ENCODE data around the gene HSD11B2. TPM values are rescaled to one million over a fixed set of nuclear protein-coding genes. Genes with fewer than 3 reads are reported as not detected.

The HSD11B2 gene
- total RNA-seq, 1 experiment from 2014 or later = 5.3 TPM

- Histone ChIP-seq H3K27ac (no peak overlapping the region), H3K79me2 (ENCODE audit: low read depth) (no peaks in the 10 kb centered on the region), H2AFZ (no peak overlapping the region), H3K9me3 (ENCODE audit: insufficient read depth, low read depth) (no peaks in the 10 kb centered on the region), H3K4me3 (no peak overlapping the region), H3K4me1 (replicated peaks; ENCODE audit: insufficient read depth) (no peaks in the 10 kb centered on the region; the same call in 1 of the 2 replicates), H3F3A (ENCODE audit: insufficient read depth, low read depth) (peaks cover 10% of the 10 kb centered on the region; the same call in 1 of the 2 replicates), H4K20me1 (ENCODE audit: insufficient read depth) (no peaks in the 10 kb centered on the region), H3K4me2 (no peak overlapping the region), H3K9me2 (ENCODE audit: insufficient read depth) (no peaks in the 10 kb centered on the region), H3K27me3 (ENCODE audit: insufficient read depth, low read depth) (no peaks in the 10 kb centered on the region), H3K36me3 (ENCODE audit: low read depth) (no peaks in the 10 kb centered on the region)
- TF ChIP-seq CTCF (conservative IDR thresholded peaks at IDR 0.05) (no peak), EZH2 (IDR thresholded peaks at IDR 0.05; ENCODE audit: low read depth) (no peak)
- DNase-seq = no peak
- intact Hi-C loops (cut with micrococcal nuclease; ENCODE audit: unreplicated experiment) = no loop called here
- BruUV-seq (replicated peaks) = no TSS peak
- CTCF ChIA-PET = no interaction called here
- POLR2A ChIA-PET (ENCODE audit: unreplicated experiment) = no interaction called here
These were observed 6.7 kb upstream of the HSD11B2 start for GRCh38 chr16:67424261-67424615.

DNA sequence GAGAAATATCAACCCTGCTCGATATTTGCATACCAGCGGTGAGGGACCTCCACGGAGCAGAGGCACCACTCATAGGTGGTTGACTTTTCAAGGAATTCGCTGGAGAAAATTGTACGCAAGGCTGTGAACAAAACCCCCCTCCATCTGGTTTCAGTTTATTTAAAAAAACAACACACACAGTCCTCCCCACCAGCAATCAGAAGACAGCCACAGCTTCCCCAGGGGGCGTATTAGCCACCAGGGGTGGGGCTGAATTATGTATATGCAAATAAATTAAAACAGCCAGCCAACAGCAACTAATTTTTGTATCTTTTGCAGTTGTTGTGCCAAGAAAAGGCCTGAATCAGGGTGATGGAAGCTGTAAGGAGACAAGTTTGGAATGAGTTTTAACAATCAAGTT lies 5.9 kb upstream of the HSD11B2 start:
- ChIA-PET CTCF (no interaction called here), POLR2A (ENCODE audit: unreplicated experiment) (no interaction called here)
- Histone ChIP-seq H4K20me1 (ENCODE audit: insufficient read depth) (no peaks in the 10 kb centered on the region), H3K9me2 (ENCODE audit: insufficient read depth) (no peaks in the 10 kb centered on the region), H3K36me3 (ENCODE audit: low read depth) (no peaks in the 10 kb centered on the region), H2AFZ (no peak overlapping the region), H3K4me1 (replicated peaks; ENCODE audit: insufficient read depth) (no peaks in the 10 kb centered on the region; the same call in none of the 2 replicates), H3K79me2 (ENCODE audit: low read depth) (no peaks in the 10 kb centered on the region), H3K4me2 (no peak overlapping the region), H3K27ac (no peak overlapping the region), H3K4me3 (no peak overlapping the region), H3F3A (ENCODE audit: insufficient read depth, low read depth) (peaks cover 14% of the 10 kb centered on the region; the same call in 1 of the 2 replicates), H3K9me3 (ENCODE audit: insufficient read depth, low read depth) (no peaks in the 10 kb centered on the region), H3K27me3 (ENCODE audit: insufficient read depth, low read depth) (no peaks in the 10 kb centered on the region)
- TF ChIP-seq EZH2 (IDR thresholded peaks at IDR 0.05; ENCODE audit: low read depth) (no peak), CTCF (conservative IDR thresholded peaks at IDR 0.05) (no peak)
- BruUV-seq (replicated peaks) = no TSS peak
- no peak for DNase-seq
- intact Hi-C loops (cut with micrococcal nuclease; ENCODE audit: unreplicated experiment) = no loop called here

DNA sequence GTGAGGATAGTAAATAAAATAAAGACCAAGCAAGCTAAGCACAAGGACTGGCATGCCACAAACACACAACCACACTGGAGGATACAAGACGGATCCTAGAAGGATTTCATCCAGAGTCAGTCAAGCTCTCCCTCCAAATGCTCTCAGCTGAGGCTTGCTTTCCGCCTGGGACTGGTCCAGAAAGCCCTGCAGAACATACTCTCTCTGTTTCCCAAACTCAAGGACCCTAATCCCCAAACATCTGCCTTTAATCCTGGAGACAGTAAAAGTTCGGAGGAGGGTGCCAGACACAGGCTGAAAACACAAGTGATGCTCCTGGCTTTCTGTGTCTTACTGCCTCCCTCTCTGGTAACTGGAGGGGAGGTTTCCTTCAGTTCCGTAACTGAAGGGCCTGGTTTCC lies 5.3 kb upstream of the HSD11B2 start:
- CTCF ChIA-PET = no interaction called here
- Histone ChIP-seq H3K27me3 (ENCODE audit: insufficient read depth, low read depth) (no peaks in the 10 kb centered on the region), H3K36me3 (ENCODE audit: low read depth) (no peaks in the 10 kb centered on the region), H3K4me2 (no peak overlapping the region), H3K27ac (no peak overlapping the region), H3K79me2 (ENCODE audit: low read depth) (no peaks in the 10 kb centered on the region), H2AFZ (no peak overlapping the region), H3F3A (ENCODE audit: insufficient read depth, low read depth) (peaks cover 14% of the 10 kb centered on the region; the same call in 1 of the 2 replicates), H3K9me3 (ENCODE audit: insufficient read depth, low read depth) (no peaks in the 10 kb centered on the region), H3K4me1 (replicated peaks; ENCODE audit: insufficient read depth) (no peaks in the 10 kb centered on the region; the same call in none of the 2 replicates), H3K4me3 (no peak overlapping the region), H4K20me1 (ENCODE audit: insufficient read depth) (no peaks in the 10 kb centered on the region), H3K9me2 (ENCODE audit: insufficient read depth) (no peaks in the 10 kb centered on the region)
- no TSS peak for BruUV-seq (replicated peaks)
- POLR2A ChIA-PET (ENCODE audit: unreplicated experiment) = no interaction called here
- no peak for TF ChIP-seq CTCF (conservative IDR thresholded peaks at IDR 0.05)
- TF ChIP-seq EZH2 (IDR thresholded peaks at IDR 0.05; ENCODE audit: low read depth) = no peak
- DNase-seq = no peak
- intact Hi-C loops (cut with micrococcal nuclease; ENCODE audit: unreplicated experiment) = no loop called here

Data from PC-9 (cell line).